ENCODE measurements around the gene EIF4G3. TPM values are rescaled to one million over a fixed set of nuclear protein-coding genes. Genes with fewer than 3 reads are reported as not detected.
A peak's percentile ranks its signal among the peaks of the same experiment; 100 is the strongest.

Gene EIF4G3
- total RNA-seq, 1 donor from 2014 or later, result 97.4 TPM

DNA sequence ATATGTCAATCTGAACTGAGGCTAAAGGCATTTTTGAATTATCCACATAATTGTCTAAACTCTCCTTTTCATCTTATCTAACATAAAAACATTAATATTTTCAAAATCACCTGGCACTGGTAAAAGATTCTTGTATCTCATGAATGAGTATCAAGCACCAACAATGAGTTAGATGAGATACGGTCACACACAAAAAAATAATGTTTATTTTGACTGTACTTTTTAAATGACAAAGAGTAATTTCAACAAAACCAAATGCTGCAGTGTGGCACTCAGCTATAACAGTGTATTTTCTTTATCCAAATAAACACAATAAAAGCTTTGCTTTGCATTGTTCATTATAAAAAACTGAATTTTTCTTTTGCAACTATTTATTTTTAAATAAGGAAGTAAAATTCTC lies 59.5 kb downstream of the EIF4G3 start:
- H3K27me3 Mint-ChIP-seq, result no peaks in the 10 kb centered on the region
- peaks cover 5% of the 10 kb centered on the region for H3K36me3 Mint-ChIP-seq (ENCODE audit: insufficient read depth)
- no peak overlapping the region for H3K4me3 Mint-ChIP-seq (ENCODE audit: low read depth)
- DNase-seq (ENCODE audit: low spot score, unreplicated experiment), result no peak
- H3K27ac Mint-ChIP-seq, result peak overlapping the region; percentile 37
- no peaks in the 10 kb centered on the region for H3K9me3 Mint-ChIP-seq (ENCODE audit: low read depth)
- H3K4me1 Mint-ChIP-seq (ENCODE audit: low read depth), result peaks cover 21% of the 10 kb centered on the region
- TF ChIP-seq, protein P1, sequence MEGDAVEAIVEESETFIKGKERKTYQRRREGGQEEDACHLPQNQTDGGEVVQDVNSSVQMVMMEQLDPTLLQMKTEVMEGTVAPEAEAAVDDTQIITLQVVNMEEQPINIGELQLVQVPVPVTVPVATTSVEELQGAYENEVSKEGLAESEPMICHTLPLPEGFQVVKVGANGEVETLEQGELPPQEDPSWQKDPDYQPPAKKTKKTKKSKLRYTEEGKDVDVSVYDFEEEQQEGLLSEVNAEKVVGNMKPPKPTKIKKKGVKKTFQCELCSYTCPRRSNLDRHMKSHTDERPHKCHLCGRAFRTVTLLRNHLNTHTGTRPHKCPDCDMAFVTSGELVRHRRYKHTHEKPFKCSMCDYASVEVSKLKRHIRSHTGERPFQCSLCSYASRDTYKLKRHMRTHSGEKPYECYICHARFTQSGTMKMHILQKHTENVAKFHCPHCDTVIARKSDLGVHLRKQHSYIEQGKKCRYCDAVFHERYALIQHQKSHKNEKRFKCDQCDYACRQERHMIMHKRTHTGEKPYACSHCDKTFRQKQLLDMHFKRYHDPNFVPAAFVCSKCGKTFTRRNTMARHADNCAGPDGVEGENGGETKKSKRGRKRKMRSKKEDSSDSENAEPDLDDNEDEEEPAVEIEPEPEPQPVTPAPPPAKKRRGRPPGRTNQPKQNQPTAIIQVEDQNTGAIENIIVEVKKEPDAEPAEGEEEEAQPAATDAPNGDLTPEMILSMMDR (IDR thresholded peaks at IDR 0.05; ENCODE audit: unreplicated experiment), result no peak

- no peak overlapping the region for H3K27ac Mint-ChIP-seq
- H3K27me3 Mint-ChIP-seq, result no peaks in the 10 kb centered on the region
- peaks cover 3% of the 10 kb centered on the region for H3K36me3 Mint-ChIP-seq (ENCODE audit: insufficient read depth)
- no peaks in the 10 kb centered on the region for H3K9me3 Mint-ChIP-seq (ENCODE audit: low read depth)
- peaks cover 21% of the 10 kb centered on the region for H3K4me1 Mint-ChIP-seq (ENCODE audit: low read depth)
- TF ChIP-seq, protein P1 (IDR thresholded peaks at IDR 0.05; ENCODE audit: unreplicated experiment), result no peak
- no peak overlapping the region for H3K4me3 Mint-ChIP-seq (ENCODE audit: low read depth)
- DNase-seq (ENCODE audit: low spot score, unreplicated experiment), result no peak
Measured at GRCh38 chr1:21115098-21115760, 61.5 kb downstream of the EIF4G3 start.

DNA sequence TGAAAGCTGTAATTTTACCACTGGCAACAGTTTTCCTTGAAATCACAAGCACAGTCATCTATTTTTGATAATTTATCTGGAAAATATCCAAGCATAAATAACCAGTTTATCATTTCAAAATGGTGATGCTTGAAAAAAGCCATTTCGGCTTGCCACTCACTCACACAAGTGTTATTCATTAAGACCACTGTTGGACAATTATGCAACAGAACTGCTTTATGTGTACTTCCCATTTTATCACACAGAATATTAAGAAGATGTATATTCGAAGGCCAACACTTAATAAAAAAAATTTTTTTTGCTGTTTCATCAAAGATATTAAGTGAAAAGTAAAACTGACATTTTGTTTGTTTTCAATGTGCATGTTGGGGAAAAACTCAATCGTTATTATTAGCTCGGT lies 62.3 kb downstream of the EIF4G3 start:
- H3K9me3 Mint-ChIP-seq (ENCODE audit: low read depth), result no peaks in the 10 kb centered on the region
- H3K4me1 Mint-ChIP-seq (ENCODE audit: low read depth), result peaks cover 21% of the 10 kb centered on the region
- H3K27me3 Mint-ChIP-seq, result no peaks in the 10 kb centered on the region
- no peak overlapping the region for H3K27ac Mint-ChIP-seq
- H3K4me3 Mint-ChIP-seq (ENCODE audit: low read depth), result no peak overlapping the region
- H3K36me3 Mint-ChIP-seq (ENCODE audit: insufficient read depth), result peaks cover 3% of the 10 kb centered on the region
- no peak for DNase-seq (ENCODE audit: low spot score, unreplicated experiment)
- TF ChIP-seq, protein P1 (IDR thresholded peaks at IDR 0.05; ENCODE audit: unreplicated experiment), result no peak

DNA sequence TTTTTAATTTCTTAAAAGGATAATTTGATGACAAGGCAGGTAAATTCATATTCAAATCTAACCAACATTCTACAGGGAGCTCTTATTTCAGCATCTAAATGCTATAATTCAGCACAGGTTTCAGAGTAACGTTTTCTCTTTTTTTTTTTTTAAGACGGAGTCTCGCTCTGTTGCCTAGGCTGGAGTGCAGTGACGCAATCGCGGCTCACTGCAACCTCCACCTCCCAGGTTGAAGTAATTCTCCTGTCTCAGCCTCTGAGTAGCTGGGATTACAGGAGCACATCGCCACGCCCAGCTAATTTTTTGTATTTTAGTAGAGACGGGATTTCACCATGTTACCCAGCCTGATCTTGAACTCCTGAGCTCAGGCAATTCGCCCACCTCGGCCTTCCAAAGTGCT lies 66.5 kb downstream of the EIF4G3 start:
- peaks cover 6% of the 10 kb centered on the region for H3K4me1 Mint-ChIP-seq (ENCODE audit: low read depth)
- no peak overlapping the region for H3K27ac Mint-ChIP-seq
- no peaks in the 10 kb centered on the region for H3K9me3 Mint-ChIP-seq (ENCODE audit: low read depth)
- DNase-seq (ENCODE audit: low spot score, unreplicated experiment), result no peak
- TF ChIP-seq, protein P1 (IDR thresholded peaks at IDR 0.05; ENCODE audit: unreplicated experiment), result no peak
- H3K4me3 Mint-ChIP-seq (ENCODE audit: low read depth), result no peak overlapping the region
- H3K36me3 Mint-ChIP-seq (ENCODE audit: insufficient read depth), result peaks cover 3% of the 10 kb centered on the region
- no peaks in the 10 kb centered on the region for H3K27me3 Mint-ChIP-seq

DNA sequence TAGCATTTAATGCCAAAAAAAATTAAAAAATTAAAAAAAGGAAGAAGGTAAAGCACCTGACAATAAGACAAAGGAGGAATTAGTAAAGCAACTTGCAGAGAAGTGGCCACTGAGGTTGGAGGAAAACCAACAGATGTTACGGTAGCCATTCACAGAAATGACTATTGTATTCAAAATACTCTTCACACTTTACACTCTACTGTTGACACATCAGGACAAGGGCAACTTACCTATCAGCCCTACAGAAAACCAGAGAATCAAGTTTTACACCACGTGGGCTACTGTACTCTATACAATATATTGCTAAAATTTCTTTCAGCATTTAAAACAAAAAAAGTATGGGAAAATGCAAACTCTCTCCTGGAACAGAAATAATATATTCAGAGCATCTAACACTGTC lies 70.0 kb downstream of the EIF4G3 start:
- Mint-ChIP-seq H3K4me3 (ENCODE audit: low read depth) (no peak overlapping the region), H3K27ac (no peak overlapping the region), H3K4me1 (ENCODE audit: low read depth) (peaks cover 5% of the 10 kb centered on the region), H3K9me3 (ENCODE audit: low read depth) (no peaks in the 10 kb centered on the region), H3K36me3 (ENCODE audit: insufficient read depth) (peaks cover 8% of the 10 kb centered on the region), H3K27me3 (no peaks in the 10 kb centered on the region)
- no peak for DNase-seq (ENCODE audit: low spot score, unreplicated experiment)
- TF ChIP-seq, protein P1 (IDR thresholded peaks at IDR 0.05; ENCODE audit: unreplicated experiment), result no peak

Measured in progenitor cell of endocrine pancreas (in vitro differentiated cells).